ENCODE measurements around the gene SGK2.

Gene SGK2

DNA sequence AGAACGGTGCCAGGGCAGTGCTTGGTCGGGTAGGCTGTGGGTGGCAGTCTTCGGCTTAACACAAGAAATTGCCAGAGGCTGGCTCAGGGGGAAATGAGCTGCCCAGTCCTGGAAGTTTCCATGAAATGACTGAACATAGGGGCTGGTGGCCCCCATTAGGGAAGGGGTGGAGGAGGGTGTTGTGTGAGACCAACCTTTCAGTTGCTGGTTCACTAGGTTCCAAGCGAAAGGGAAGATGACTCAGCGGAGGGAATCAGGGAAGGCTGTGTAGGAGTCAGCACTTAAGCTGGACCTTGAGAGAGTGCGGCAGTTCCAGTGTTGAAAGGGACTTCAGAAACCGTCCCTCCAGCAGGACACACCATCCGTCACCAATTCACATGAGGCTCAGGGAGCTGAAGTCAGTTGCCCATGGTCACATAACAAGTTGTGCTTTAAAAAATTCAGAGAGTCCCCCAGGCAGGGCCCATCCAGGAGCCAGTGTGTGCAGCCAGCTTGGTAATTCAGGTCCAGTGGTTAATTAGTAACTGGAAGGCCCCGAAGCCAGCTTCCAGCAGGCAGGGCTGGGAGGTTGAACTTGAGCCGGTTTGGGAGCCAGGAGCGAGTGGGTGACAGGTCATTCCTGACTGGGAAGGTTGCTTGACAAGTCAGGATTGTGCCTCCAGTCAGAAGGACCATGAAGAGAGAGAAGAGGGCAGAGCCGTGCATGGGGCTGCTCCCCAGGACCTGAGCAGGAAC, at the start of gene SGK2:
Gene SGK2, plus strand, starts transcription at position 616 of the 735 bp plus-strand sequence. CDS start 7,469 bp downstream, outside the sequence.
- DNase-seq (ENCODE audit: low spot score), result no peak

DNA sequence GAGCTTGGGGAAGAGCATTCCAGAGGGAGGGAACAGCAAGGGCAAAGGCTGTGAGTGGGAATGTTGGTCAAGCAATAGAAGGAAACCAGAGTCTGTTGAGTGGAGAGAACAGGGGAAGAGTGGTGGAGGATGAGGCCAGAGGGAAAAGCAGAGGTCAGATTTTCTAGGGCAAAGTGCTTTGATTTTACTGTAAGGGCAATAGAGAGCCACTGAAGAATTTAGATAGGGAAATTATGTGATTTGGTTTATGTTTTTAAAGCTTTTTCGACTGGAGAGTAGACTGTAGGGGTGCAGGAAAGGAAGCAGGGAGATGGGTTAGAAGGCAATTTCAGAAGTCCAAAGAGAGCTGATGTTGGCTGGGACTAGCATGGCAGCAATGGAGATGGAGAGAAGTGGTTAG, 46.9 kb upstream of the SGK2 start:
- no peak for DNase-seq (ENCODE audit: low spot score)

DNA sequence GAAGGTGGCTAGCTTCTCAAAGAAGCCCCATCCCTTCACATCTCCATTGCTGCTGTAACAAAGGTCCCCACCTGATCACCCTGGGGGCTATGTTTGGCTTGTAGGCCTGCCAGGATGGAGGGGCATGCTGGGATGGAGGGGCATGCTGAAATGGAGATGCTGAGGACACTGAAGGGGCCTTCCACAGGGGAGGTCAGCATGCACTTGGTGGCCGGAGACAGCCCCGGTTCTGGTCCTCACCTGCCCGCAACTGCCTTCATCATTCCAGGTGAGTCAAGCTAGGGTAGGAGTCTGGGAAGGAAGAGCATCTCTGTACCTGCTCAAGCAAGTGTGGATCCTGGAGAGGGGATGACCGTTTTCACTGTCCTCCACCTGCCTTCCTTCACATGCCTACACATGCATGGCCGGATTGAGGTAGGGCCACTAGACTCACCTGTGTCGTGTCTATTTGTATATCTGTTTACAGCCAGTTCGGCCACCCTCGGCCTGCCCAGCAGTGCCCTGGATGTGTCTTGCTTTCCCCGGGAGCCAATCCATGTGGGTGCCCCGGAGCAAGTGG, 45.4 kb upstream of the SGK2 start:
- no peak for DNase-seq (ENCODE audit: low spot score)

DNA sequence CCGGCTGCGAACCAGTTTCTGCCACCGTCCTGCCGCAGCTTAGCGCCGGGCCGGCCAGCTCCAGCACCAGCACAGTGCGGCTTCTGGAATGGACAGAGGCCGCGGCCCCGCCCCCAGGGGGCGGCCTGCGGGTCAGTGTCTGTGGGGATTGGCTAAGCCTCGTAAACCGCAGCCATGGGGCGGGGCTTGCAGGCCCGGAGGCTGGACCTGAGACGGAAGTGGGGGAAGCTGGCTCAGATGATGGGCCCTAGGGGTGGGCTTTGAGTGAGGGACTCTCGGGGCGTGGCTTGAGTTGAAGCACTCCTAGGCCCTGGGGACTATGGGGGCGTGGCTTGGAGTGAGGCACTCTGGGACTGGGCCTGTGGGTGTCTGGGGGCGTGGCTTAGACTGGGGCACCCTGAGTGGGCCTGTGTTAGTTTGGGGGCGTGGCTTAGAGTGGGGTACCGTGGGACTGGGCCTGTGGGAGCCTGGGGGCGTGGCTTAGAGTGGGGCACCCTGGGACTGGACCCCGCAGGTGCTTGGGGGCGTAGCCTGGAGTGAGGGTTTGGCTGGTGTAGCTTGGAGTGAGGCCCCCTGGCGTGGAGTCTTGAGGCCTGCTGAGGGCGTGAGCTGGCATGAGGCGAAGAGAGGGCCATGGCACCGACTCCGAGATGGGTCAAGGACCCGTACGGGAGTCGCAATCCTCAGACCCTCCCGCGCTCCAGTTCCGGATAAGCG, 44.7 kb upstream of the SGK2 start:
- peak; percentile 96 for DNase-seq (ENCODE audit: low spot score)

DNA sequence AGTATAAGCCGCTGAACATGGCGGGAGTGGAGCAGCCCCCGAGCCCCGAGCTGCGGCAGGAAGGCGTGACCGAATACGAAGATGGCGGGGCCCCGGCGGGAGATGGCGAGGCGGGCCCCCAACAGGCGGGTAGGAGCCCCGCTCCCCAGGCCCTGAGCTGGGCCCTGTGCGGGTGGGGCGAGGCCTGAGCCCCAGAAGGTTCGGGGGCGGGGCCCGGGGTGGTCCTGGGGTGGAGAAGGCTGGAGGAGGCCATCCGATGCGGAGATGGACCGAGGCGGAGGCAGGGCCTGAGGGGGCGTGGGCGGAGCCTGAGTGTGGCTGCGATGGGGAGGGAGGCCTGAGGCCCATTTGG, 44.2 kb upstream of the SGK2 start:
- DNase-seq (ENCODE audit: low spot score), result peak; percentile 27

DNA sequence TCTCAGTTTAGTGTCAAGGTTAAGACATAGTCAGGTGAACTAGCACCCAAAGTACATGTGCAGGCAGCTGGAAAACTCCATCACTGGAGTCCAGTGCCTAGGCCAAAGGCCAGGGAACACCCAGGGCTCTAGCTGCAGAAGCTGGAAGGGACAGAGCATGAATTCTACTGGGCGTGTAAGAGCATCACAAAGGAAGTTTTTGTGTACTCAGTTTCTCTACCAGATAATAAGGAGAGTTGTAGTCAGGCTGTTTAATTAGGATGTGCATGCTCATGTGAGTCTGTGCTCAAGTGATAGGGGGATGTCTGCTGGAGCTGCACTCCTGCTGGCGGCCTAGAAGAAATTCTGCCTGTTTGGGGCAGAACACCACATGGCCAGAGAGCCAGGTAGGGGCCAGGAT, 43.2 kb upstream of the SGK2 start:
- no peak for DNase-seq (ENCODE audit: low spot score)

DNA sequence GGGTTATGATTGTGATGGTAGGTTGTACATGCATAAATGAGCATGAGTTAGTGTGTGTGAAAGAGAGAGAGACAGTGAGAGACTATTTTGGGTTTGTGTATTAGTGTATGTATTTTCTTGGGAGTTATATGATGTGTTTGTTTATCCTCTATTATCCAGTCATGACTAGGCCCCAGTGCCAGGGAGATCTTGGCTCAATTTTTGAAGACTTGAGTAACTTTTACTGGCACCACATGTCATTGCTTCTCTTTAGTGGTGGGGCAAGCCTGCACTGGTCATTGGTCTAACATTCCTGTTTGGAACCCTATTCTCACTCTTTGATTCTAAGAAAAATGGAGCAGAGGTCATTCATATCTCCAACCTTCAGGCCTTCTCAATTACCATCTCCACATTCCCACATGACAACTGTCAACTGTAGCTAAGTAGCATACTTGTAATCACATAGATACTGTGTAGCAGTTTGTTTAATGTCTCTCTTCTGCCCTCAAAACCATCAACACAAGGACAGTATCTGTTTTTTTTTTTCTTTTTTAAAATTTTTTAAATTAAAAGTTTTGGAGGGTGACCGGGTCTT, 42.5 kb upstream of the SGK2 start:
- DNase-seq (ENCODE audit: low spot score), result no peak

DNA sequence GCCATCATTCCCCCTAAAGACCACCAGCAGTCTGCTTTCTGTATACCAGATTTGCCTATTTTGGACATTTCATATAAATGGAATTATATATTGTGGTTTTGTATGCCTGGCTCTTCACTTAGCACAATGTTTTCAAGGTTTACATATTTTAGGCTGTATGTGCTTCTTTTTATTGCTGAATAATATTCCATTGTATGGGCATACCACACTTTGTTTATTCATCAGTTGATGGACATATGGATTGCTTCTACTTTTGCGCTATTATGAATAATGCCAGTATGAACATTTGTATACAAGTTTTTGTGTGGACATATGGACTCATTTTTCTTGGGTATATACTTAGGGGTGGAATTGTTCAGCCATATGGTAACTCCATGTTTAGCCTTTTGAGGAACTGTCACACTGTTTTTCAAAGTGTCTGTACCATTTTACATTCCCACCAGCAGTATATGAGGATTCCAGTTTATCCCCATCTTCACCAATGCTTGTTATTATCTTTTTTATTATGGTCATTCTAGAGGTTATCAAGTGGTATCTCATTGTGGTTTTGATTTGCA, 38.7 kb upstream of the SGK2 start:
- no peak for DNase-seq (ENCODE audit: low spot score)

DNA sequence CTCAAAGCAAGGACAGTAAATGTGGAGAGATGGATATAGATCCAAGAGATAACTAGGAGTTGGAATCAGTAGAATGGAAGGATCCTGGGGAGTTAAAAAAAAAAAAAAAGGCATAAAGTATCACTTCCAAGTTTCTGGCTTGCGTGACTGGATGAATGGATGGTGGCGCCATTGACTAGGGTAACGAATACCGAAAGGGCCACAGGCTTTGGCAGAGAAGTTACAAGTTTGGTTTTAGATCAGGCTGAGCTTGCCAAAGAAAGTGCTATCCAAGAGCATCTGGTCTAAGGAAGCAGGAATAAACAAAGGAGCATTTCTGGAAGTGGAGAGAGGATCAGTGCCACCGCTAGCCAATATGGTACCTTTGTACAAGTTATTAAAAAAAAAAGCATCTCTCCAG, 33.8 kb upstream of the SGK2 start:
- DNase-seq (ENCODE audit: low spot score), result no peak

DNA sequence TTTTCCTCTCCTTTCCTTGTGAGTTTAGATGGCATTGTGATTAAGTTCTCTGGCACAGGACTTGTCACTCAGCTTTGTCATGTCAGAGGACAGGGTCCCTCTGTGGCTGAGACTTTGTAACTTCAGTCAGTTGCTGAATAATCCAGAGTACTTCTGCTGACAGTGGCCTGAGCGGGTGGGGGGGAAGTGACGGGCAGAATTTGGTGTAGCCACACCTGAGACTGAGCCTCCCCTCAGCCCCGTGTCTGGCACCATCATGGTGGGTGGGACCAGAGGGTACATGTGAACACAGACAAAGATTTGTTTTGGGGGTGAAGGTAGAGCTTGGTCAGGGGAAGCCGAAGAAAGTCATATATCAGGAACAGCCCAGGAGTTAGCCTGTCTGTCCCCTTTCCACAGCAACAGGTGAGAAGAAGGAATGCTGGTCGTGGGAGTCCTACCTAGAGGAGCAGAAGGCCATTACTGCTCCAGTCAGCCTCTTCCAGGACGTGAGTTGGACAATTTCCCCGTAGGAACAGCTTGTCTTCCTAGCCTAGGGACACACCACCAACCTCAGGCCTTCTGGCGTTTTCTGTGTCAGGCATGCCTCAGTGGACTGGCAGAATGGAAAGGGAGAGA, 30.5 kb upstream of the SGK2 start:
- no peak for DNase-seq (ENCODE audit: low spot score)

DNA sequence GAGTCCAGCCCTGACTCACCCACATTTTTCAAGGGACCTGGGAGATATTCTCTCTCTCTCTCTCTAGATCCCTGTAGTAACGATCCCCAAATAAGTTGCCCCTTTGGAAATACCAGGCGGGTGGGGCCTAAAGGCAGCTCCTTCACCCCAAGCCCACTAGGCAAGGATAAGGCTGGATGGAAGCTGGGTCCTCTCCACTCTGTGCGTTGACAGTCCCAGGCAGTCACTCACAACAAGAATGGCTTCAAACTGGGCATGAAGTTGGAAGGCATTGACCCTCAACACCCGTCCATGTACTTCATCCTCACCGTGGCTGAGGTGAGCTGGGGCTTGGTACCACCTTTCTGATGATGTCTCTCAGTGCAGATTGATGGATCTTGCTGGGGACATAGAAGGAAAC, 29.8 kb upstream of the SGK2 start:
- DNase-seq (ENCODE audit: low spot score), result no peak

DNA sequence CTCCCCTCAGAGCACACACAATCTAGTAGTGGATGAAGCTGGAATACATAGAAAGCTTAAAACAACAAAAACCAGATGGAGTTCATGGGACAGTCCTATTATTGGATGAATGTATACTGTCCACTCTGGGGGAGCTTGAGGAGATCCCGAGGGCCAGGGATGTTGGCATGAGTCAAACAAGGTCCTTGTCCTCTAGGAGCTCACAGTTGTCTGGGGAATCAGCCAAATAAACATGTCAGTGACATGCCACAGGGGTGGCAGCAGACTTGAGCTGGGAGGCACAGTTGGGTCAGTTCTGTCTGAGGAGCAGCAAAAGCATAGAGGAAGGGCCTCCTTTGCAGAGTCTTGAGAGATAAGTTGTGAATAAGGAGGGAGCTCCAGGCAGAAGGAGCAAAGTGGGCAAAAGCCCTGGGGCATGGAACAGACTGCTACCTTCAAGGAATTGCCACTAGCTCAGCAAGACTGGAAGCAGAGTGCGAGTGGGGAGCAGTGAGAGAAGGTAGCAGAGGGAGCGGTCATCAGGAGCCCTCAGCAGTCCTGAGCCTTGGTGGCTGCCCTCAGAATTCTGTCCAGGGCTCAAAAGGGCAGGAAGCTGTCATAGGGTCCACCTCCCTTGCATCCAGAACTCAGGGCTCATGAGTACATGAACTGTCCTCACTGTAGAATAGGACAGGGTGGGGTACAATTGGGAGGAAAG, 29.2 kb upstream of the SGK2 start:
- no peak for DNase-seq (ENCODE audit: low spot score)

DNA sequence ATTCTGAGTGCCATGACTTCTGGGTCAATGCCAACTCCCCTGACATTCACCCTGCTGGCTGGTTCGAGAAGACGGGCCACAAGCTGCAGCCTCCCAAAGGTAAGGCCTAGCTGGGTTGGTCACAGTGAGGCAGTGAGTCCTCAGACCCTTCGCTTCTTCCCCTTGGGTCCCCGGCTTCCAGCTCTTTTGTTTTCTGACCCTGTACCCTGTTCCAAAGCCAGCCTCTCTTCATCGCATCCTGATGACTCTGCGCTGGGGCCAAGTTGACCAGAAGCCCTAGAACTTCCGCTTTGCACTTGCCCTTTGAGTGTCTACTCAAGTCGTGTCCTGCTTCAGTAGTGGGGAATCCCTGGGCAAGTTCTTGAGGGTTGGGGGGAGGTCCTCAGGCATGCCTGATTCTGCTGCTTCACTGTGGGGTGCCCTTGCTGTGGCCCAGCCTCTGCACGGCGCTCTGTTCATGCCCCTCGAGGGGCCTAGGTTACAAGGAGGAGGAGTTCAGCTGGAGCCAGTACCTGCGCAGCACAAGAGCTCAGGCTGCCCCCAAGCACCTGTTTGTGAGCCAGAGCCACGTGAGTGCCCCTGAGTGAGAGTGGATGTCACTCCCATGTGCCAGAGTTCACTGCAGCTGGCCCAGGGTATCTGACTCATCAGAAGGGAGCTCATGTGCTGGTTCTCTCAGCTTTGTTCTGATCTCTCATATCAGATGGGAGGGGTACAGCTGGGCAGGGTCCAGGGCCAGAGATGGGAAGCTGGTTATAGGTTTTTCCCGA, 28.3 kb upstream of the SGK2 start:
- no peak for DNase-seq (ENCODE audit: low spot score)

DNA sequence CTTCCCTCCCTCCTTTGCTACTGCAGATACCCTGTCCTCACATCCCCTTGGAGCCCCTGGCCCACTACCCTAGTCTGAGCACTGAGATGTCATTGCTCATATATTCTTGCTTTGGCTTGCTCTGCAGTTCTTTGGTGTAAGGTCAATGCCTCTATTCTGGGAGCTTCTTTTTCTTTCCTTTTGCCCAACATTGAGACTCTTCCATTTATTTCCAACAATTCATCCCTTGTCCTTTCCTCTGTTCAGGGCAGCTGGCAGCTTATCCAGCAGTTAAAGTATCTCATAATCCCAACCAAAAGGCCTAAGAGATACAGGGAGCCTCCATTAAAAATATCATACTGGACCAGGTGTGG, 27.8 kb upstream of the SGK2 start:
- no peak for DNase-seq (ENCODE audit: low spot score)

DNA sequence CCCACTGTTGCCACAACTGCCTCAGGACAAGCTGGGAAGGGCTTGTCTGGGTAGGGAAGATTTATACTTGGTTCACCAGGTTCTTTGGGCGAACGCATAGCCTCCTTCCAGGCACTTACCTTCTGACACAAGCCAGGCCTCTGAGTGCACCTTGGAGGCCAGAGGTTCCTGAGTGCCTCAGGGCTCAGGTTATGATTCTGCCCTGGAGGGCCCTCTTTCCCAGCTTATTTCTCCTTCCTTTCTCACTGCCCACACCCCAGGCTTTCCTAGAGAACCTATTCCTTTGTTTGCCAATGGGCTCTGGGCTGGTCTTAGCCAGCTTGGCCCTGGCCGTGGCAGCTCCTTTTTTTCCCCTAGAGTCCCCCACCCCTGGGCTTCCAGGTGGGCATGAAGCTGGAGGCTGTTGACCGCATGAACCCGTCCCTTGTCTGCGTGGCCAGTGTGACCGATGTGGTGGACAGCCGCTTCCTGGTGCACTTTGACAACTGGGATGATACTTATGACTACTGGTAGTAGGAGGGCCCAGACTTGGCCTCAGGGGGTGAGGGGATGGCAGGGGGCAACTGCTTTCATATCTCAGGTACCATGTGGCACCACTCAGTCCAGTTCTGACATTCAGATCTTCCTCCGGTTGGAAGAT, 26.3 kb upstream of the SGK2 start:
- no peak for DNase-seq (ENCODE audit: low spot score)

DNA sequence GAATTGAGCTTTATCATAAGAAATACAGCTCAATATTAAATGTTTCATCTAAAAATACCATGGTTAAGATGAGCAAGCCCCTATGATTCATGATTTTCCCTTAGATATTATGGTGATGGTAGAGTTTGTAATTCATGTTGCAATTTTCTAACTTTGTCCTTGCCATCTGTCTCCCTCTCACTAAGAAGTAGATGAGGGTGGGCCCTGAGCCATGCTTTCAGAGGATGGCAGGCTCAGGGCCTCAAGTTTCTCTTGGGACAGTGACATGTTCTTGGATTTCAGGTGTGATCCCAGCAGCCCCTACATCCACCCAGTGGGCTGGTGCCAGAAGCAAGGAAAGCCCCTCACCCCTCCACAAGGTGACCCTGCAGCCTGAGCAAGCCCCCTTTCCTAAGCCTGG, 25.8 kb upstream of the SGK2 start:
- peak; percentile 63 for DNase-seq (ENCODE audit: low spot score)

DNA sequence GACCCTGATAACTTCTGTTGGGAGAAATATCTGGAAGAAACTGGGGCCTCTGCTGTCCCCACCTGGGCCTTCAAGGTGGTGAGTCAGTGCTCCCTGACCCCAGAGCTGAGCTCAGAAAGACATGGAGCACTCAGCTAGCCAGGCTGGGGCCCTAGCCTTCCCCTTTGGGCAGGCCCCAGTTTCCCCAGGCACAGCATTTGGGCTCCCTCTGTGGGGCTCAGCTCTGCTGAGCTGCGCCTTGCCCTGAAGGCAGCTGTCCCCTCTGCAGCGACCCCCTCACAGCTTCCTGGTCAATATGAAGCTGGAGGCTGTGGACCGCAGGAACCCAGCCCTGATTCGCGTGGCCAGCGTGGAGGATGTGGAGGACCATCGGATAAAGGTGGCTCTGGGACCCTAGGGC, 24.8 kb upstream of the SGK2 start:
- no peak for DNase-seq (ENCODE audit: low spot score)

DNA sequence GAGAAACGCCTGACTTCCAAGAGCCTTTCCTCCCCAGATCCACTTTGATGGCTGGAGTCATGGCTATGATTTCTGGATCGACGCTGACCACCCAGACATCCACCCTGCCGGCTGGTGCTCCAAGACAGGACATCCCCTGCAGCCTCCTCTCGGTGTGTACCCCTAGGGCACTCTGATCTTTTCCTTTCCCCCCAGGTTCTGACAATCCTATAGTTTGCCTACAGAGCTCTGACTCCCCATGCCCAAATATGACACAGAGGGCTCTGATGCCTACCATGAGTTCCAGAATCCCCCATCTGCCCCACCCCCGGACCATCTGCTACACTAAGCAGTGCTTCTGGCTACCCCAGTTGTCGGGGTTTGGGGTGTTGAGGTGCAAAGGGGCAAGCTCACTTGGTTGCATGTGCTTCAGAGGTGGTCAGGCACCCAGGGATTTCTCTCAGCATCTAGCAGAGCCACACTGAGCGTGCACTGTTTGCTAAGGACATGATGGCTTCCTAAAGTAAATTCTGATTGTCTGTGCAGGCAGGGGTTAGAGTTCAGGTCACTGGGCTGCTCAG, 24.0 kb upstream of the SGK2 start:
- no peak for DNase-seq (ENCODE audit: low spot score)

DNA sequence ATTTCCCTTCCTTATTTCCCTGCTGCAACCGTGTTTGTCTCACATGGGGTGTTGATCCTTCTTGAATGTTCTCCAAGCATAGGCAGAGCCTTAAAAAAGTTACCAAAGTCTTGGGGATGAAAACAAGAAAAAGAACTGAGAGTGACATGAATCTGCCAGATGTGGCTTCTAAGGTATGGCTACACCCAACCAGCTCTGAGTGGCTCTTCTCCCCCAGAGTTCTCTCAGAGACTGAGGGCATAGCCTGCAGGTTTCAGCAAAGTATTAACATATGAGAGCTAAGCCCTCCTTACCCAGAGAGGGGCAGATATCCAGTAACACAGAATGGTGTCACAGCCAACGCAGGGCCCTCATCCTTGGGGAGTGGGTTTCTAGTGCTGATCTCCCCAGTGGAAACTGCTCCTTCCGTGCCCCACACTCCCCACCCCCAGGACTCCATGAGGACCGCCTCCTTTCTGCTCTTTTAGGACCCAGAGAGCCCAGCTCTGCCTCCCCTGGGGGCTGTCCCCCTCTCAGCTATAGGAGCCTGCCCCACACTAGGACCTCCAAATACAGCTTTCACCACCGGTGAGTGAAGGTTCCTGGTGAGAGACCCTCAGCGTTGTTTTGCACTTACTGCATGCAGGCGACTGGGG, 23.3 kb upstream of the SGK2 start:
- no peak for DNase-seq (ENCODE audit: low spot score)
